Endothelial cell of umbilical vein (primary cell): Measurements from ENCODE around the gene CARD10.
"Not testable (repeated sequence)": the region's sequence is repeated elsewhere in the genome, so short reads cannot be mapped to it uniquely, and the experiment has no call there.

Experiments
- CTCF ChIP-seq, 2 donors: IDR thresholded peaks; 1 replicate in 1 of 2; 2 replicates in 1 of 2; pipeline ENCODE4 v1.5.1; 2011; ENCODE audit warnings: low read length in 2 of 2, mild to moderate bottlenecking in 2 of 2, moderate library complexity in 2 of 2, control low read depth in 1 of 2, inconsistent platforms in 1 of 2, low read depth in 1 of 2; ENCODE audit not compliant: insufficient read depth in 1 of 2; ENCODE audit errors: extremely low read depth in 1 of 2
- EZH2 ChIP-seq: IDR thresholded peaks from 2 replicates; pipeline ENCODE4 v1.6.1; 2012; ENCODE audit warnings: borderline replicate concordance, low read depth, mild to moderate bottlenecking, moderate library complexity, low read length, inconsistent platforms; ENCODE audit not compliant: severe bottlenecking
- JUN ChIP-seq: IDR thresholded peaks from 2 replicates; pipeline ENCODE4 v1.6.1; 2011; ENCODE audit warnings: borderline replicate concordance, low read depth; ENCODE audit not compliant: insufficient read length, insufficient read depth
- MAX ChIP-seq: IDR thresholded peaks from 2 replicates; pipeline ENCODE4 v1.6.1; 2011; ENCODE audit not compliant: insufficient read depth, insufficient read length
- POLR2A ChIP-seq: IDR thresholded peaks from 2 replicates; pipeline ENCODE4 v1.6.1; 2012; ENCODE audit warnings: low read depth, mild to moderate bottlenecking, control low read depth, low read length
- POLR2AphosphoS5 ChIP-seq: IDR thresholded peaks from 2 replicates; pipeline ENCODE4 v1.6.1; 2012; ENCODE audit warnings: low read depth, mild to moderate bottlenecking, control low read depth, low read length, moderate library complexity; ENCODE audit not compliant: insufficient read depth

GRCh38 chr22:37539790-37540189 lies 20.6 kb upstream of the CARD10 start:
- not testable (repeated sequence) for TF ChIP-seq EZH2; CTCF (IDR thresholded peaks at IDR 0.05; ENCODE audit: extremely low read depth in 1 of 2, insufficient read depth in 1 of 2, low read depth in 1 of 2, low read length in 2 of 2); POLR2A; POLR2AphosphoS5; JUN; MAX
